HCT116 (cell line): Measurements from ENCODE around the gene VAMP8.

Experiments used
- ELF1 ChIP-seq: IDR thresholded peaks from 2 replicates; pipeline ENCODE4 v1.6.1; 2012; ENCODE audit warnings: low read depth, borderline replicate concordance
- EZH2 ChIP-seq: fragments of 200-600 bp; sonication (generic); IDR thresholded peaks from 2 replicates; pipeline ENCODE4 v1.6.1; 2017; ENCODE audit warnings: antibody characterized with exemption, mixed run types
- FOSL1 ChIP-seq: IDR thresholded peaks from 2 replicates; pipeline ENCODE4 v1.6.1; 2012; ENCODE audit warnings: low read depth
- JUND ChIP-seq: IDR thresholded peaks from 2 replicates; pipeline ENCODE4 v1.6.1; 2012
- MAX ChIP-seq: IDR thresholded peaks from 2 replicates; pipeline ENCODE4 v1.6.1; 2012
- POLR2A ChIP-seq: IDR thresholded peaks from 2 replicates; pipeline ENCODE4 v1.7.0; 2011; ENCODE audit warnings: borderline replicate concordance; ENCODE audit not compliant: insufficient read depth, insufficient read length; ENCODE audit errors: extremely low read depth
- POLR2AphosphoS5 ChIP-seq: IDR thresholded peaks from 2 replicates; pipeline ENCODE4 v1.6.1; 2011; ENCODE audit warnings: mild to moderate bottlenecking, low read depth, low read length, moderate library complexity
- TF ChIP-seq, protein P1 (sequence below), 3 experiments: fragments of 200-600 bp in 1 of 3; sonication (generic) in 1 of 3; IDR thresholded peaks in 2 of 3; conservative IDR thresholded peaks in 1 of 3; 2 replicates each; pipeline ENCODE4 v1.5.1; 2012 to 2017; ENCODE audit warnings: low read depth in 2 of 3, low read length in 2 of 3, antibody characterized with exemption in 1 of 3, borderline replicate concordance in 1 of 3, control low read depth in 1 of 3, mild to moderate bottlenecking in 1 of 3, mixed read lengths in 1 of 3, mixed run types in 1 of 3, moderate library complexity in 1 of 3; ENCODE audit not compliant: insufficient read depth in 1 of 3

DNA sequence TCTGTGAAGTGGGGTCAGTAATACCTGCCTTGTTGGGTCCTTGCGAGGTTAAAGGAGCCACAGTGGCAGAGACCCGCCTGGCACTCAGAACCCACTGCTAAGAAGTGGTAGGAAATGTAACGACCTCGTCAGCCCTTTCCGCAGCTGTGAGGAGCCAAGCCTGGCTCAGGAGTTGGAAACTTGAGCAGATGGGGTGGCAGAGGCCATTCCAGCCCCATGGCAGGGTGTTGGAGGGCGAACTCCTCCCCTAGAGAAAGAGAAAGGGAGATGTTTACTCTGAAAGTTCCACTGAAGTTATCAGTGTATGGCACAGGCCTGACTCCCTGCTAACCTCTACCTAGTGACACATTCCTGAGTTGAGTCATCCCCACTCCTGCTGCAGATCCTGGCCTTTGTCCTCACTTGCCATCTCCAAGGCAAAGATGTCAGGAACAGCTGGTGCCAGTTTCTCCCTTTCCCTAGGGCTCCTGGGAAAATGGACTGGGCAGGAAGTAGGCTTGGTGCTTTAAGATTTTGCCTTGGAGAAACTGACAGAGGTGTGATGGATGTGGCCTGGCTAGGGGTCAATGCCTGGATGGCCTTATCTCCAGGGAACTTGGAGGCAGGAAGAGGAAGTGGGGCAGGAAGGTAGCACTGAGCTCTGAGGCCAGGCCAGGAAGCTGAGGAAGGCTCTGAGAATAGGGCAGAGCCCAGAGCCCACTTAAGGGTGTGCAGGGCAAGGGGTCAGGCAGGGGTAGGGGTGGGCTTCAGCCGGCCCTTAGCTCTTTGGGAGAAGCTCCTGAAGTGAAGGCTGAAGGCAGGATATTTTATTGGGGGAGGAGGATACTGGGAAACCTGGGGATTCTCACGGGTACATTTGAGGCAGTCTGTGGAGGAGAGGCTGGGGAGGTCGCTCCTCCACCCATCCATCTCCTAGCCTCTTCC, 7.7 kb downstream of the VAMP8 start:
- TF ChIP-seq, protein P1, sequence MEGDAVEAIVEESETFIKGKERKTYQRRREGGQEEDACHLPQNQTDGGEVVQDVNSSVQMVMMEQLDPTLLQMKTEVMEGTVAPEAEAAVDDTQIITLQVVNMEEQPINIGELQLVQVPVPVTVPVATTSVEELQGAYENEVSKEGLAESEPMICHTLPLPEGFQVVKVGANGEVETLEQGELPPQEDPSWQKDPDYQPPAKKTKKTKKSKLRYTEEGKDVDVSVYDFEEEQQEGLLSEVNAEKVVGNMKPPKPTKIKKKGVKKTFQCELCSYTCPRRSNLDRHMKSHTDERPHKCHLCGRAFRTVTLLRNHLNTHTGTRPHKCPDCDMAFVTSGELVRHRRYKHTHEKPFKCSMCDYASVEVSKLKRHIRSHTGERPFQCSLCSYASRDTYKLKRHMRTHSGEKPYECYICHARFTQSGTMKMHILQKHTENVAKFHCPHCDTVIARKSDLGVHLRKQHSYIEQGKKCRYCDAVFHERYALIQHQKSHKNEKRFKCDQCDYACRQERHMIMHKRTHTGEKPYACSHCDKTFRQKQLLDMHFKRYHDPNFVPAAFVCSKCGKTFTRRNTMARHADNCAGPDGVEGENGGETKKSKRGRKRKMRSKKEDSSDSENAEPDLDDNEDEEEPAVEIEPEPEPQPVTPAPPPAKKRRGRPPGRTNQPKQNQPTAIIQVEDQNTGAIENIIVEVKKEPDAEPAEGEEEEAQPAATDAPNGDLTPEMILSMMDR (IDR thresholded peaks at IDR 0.05 in 2 of 3, conservative IDR thresholded peaks at IDR 0.05 in 1 of 3; ENCODE audit: borderline replicate concordance in 1 of 3, insufficient read depth in 1 of 3, low read depth in 2 of 3, low read length in 2 of 3), result no peak
- TF ChIP-seq FOSL1, result peak; percentile 69
- TF ChIP-seq POLR2A, result no peak
- TF ChIP-seq EZH2, result no peak
- no peak; the same call in 1 of the 2 replicates for TF ChIP-seq POLR2AphosphoS5
- TF ChIP-seq JUND, result peak; percentile 74
- TF ChIP-seq ELF1, result no peak
- TF ChIP-seq MAX, result no peak
